Thyroid gland (tissue), 4 donors: ENCODE measurements around the gene PRR20G.

Source experiments
- CTCF ChIP-seq, 6 experiments: fragments of 200-600 bp in 3 of 6; fragments of 450-650 bp in 3 of 6; sonication (generic) in 3 of 6; IDR thresholded peaks; one replicate each; pipeline ENCODE4 v1.5.1; 2016 to 2019; ENCODE audit warnings: antibody characterized with exemption in 6 of 6, mild to moderate bottlenecking in 2 of 6, inconsistent platforms in 1 of 6, moderate library complexity in 1 of 6
- POLR2A ChIP-seq, 2 donors: fragments of 450-650 bp; IDR thresholded peaks; one replicate each; pipeline ENCODE4 v1.6.1; 2017; ENCODE audit warnings: antibody characterized with exemption in 2 of 2, mild to moderate bottlenecking in 2 of 2, moderate library complexity in 1 of 2

GRCh38 chr3:127307112-127307835 lies 19.4 kb upstream of the PRR20G start:
- TF ChIP-seq POLR2A (IDR thresholded peaks at IDR 0.05) (no peak), CTCF (IDR thresholded peaks at IDR 0.05) (no peak)
